HL-60 (cell line): ENCODE data around the gene GAL3ST2.

Experiments used
- DNase-seq, 2 experiments: peaks; one replicate each; pipeline ENCODE4 v3.0.0-alpha.2; 2010 to 2020; ENCODE audit warnings: low read depth in 1 of 2, low spot score in 1 of 2
- H3K27ac ChIP-seq: fragments of 250-450 bp; sonication (Bioruptor Pico); replicated peaks from 2 replicates; pipeline ENCODE4 v1.5.1; 2020; ENCODE audit warnings: mild to moderate bottlenecking, moderate library complexity
- H3K27me3 ChIP-seq: fragments of 250-450 bp; sonication (Bioruptor Pico); 2 replicates; pipeline ENCODE4 v1.5.1; 2021; ENCODE audit warnings: mild to moderate bottlenecking, moderate library complexity; ENCODE audit not compliant: insufficient read depth, poor library complexity, severe bottlenecking
- H3K4me3 ChIP-seq: replicated peaks from 2 replicates; pipeline ENCODE4 v1.5.1; 2011; ENCODE audit warnings: mild to moderate bottlenecking, control low read depth, low read length; ENCODE audit not compliant: insufficient read depth
- CTCF ChIP-seq: IDR thresholded peaks from one replicate; pipeline ENCODE4 v1.5.1; 2011; ENCODE audit warnings: low read length, control low read depth, inconsistent platforms; ENCODE audit not compliant: insufficient read depth
- GABPA ChIP-seq: IDR thresholded peaks from 2 replicates; pipeline ENCODE4 v1.6.1; 2012; ENCODE audit warnings: low read depth
- POLR2AphosphoS5 ChIP-seq: IDR thresholded peaks from 2 replicates; pipeline ENCODE4 v1.6.1; 2012; ENCODE audit warnings: low read depth
- REST ChIP-seq: IDR thresholded peaks from 2 replicates; pipeline ENCODE4 v1.6.1; 2012; ENCODE audit warnings: low read depth; ENCODE audit not compliant: insufficient replicate concordance
- SPI1 ChIP-seq: IDR thresholded peaks from 2 replicates; pipeline ENCODE4 v1.6.1; 2012; ENCODE audit warnings: low read depth, mild to moderate bottlenecking, borderline replicate concordance

GAL3ST2 gene

DNA sequence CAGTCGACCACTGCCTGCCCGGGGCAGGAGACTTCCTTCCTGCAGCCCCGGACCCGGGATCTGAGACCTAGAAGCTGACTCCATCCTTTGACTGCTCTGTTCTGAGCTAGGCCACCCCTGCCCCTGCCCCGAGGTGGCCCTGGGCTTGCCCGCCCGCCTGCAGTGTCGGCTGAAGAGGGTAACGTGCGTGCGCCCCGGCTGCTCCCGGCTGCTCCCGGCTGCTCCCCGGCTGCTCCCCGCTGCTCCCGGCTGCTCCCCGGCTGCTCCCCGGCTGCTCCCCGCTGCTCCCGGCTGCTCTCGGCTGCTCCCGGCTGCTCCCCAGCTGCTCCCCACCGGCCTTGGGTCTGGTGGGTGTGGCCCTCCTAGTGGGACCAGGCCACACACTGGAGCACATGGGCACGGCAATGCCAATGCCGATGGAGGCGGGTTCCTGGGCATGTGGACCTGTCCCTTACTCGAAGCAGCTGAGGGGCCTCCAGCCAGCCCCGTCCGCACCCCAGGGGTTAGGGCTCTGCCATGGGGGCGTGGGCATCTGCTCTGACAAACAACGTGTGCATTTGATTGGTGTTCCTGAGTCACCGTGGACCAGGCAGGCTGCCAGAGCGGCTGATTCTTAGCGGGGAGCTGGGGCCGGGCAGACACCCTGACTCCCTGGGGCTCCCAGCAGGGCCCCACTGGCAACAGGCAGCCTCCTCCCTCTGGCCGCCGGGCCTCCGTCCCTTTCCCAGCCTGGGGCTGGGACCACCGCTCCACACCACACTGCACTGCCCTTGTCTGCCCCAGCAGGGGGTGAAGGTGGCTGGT, 2.0 kb upstream of the GAL3ST2 start:
- no peaks in the 10 kb centered on the region for H3K27me3 ChIP-seq
- no peak for DNase-seq
- TF ChIP-seq CTCF (no peak), GABPA (no peak), SPI1 (no peak), POLR2AphosphoS5 (no peak), REST (no peak)
- H3K27ac ChIP-seq: no peak overlapping the region
- no peak overlapping the region for H3K4me3 ChIP-seq

GRCh38 chr2:241775223-241776177, 1.1 kb upstream of the GAL3ST2 start:
- Histone ChIP-seq H3K27me3 (no peaks in the 10 kb centered on the region), H3K27ac (no peak overlapping the region), H3K4me3 (no peak overlapping the region)
- DNase-seq: no peak
- no peak for TF ChIP-seq POLR2AphosphoS5

GRCh38 chr2:241777170-241777685, 606 bp downstream of the GAL3ST2 start:
- no peak overlapping the region for H3K27ac ChIP-seq
- DNase-seq: no peak

More at GRCh38 chr2:241777170-241777685, 606 bp downstream of the GAL3ST2 start:
- Histone ChIP-seq H3K4me3 (no peak overlapping the region), H3K27me3 (no peaks in the 10 kb centered on the region)
- no peak for TF ChIP-seq POLR2AphosphoS5
- no peak for TF ChIP-seq REST
- TF ChIP-seq GABPA: no peak
- TF ChIP-seq SPI1: no peak
- TF ChIP-seq CTCF: no peak
